Endothelial cell of umbilical vein (primary cell): ENCODE data around the gene TES.

ENCODE experiments used
- CTCF ChIP-seq, 2 donors: IDR thresholded peaks; 1 replicate in 1 of 2; 2 replicates in 1 of 2; pipeline ENCODE4 v1.5.1; 2011; ENCODE audit warnings: low read length in 2 of 2, mild to moderate bottlenecking in 2 of 2, moderate library complexity in 2 of 2, control low read depth in 1 of 2, inconsistent platforms in 1 of 2, low read depth in 1 of 2; ENCODE audit not compliant: insufficient read depth in 1 of 2; ENCODE audit errors: extremely low read depth in 1 of 2
- MAX ChIP-seq: IDR thresholded peaks from 2 replicates; pipeline ENCODE4 v1.6.1; 2011; ENCODE audit not compliant: insufficient read depth, insufficient read length
- MYC ChIP-seq: IDR thresholded peaks from one replicate; pipeline ENCODE4 v1.6.1; 2011; ENCODE audit warnings: mild to moderate bottlenecking, low read depth, low read length
- POLR2A ChIP-seq: IDR thresholded peaks from 2 replicates; pipeline ENCODE4 v1.6.1; 2012; ENCODE audit warnings: low read depth, mild to moderate bottlenecking, control low read depth, low read length

- no peak for TF ChIP-seq CTCF (IDR thresholded peaks at IDR 0.05; ENCODE audit: extremely low read depth in 1 of 2, insufficient read depth in 1 of 2, low read depth in 1 of 2, low read length in 2 of 2)
- TF ChIP-seq POLR2A: no peak
- TF ChIP-seq MYC: no peak
- TF ChIP-seq MAX: no peak
These were observed 29.8 kb downstream of the TES start for GRCh38 chr7:116240024-116240668.
